NCI-H2081 treated with DMSO at 0.1 percent for 48 hours (cell line): ENCODE results near the gene FRK.
A peak's percentile ranks its signal among the peaks of the same experiment; 100 is the strongest.
"Not testable (repeated sequence)": the region's sequence is repeated elsewhere in the genome, so short reads cannot be mapped to it uniquely, and the experiment has no call there.

Experiments
- DNase-seq: peaks from one replicate; lab custom pipeline; 2025; lab: John Stamatoyannopoulos, UW

The FRK gene

DNA sequence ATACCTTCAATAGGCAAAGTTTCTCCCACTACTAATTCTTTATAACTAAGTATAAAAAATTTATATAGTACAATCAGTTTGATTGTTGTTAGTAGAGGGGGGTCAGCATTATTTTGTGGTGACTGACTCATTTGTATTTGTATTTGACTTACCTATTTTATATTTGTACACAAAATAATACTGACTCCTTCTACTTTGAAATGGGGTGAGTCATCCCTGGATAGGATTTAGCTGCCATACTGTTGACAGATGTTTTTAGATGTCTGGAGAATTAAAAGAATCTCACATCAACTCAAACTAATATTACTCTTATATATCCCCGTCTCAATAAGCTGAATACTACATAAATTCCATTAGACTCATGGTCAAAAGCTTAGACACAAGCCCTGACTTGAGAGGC, 114.9 kb downstream of the FRK start:
- no peak for DNase-seq

GRCh38 chr6:115945306-115945705, 115.4 kb downstream of the FRK start:
- DNase-seq = no peak

DNA sequence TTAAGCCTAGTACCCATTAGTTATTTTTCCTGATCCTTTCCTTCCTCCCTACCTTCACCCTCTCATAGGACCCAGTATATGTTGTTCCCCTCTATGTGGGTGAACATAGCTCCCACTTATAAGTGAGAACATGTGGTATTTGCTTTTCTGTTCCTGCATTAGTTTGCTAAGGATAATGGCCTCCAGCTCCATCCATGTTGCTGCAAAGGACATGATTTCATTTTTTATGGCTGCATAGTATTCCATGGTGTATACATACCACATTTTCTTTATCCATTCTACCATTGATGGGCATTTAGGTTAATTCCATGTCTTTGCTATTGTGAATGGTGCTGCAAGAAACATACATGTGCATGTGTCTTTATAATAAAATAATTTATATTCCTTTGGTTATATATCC, 115.9 kb downstream of the FRK start:
- DNase-seq = not testable (repeated sequence)

DNA sequence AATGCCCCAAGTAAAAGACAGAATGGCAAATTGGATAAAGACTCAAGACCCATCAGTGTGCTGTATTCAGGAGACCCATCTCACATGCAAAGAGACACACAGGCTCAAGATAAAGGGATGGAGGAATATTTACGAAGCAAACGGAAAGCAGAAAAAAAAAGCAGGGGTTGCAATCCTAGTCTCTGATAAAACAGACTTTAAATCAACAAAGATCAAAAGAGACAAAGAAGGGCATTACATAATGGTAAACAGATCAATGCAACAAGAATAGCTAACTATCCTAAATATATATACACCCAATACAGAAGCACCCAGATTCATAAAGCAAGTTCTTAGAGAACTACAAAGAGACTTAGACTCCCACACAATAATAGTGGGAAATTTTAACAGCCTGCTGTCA, 123.2 kb downstream of the FRK start:
- not testable (repeated sequence) for DNase-seq

DNA sequence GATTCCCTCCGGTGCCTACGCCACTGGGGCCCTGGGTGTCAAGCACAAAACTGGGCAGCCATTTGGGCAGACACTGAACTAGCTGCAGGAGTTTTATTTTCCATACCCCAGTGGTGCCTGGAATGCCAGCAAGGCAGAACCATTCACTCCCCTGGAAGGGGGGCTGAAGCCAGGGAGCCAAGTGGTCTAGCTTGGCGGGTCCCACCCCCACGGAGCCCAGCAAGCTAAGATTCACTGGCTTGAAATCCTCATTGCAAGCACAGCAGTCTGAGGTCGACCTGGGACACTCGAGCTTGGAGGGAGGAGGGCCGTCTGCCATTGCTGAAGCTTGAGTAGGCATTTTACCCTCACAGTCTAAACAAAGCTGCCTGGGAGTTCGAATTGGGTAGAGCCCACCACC, 125.3 kb downstream of the FRK start:
- no peak for DNase-seq

DNA sequence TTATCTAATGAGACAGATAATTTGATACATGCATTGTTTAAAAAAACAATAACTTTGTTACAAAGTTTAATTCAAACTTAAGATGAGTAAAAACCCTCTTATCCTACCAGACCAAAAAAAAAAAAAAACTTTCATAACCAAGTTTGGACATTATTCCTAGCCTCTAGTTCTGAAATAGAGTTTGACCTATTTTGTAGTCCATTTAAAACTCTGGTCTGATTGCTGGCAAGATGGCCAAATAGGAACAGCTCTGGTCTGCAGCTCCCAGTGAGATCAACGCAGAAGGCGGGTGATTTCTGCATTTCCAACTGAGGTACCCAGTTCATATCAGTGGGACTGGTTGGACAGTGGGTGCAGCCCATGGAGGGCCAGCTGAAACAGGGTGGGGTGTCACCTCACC, 125.9 kb downstream of the FRK start:
- no peak for DNase-seq

DNA sequence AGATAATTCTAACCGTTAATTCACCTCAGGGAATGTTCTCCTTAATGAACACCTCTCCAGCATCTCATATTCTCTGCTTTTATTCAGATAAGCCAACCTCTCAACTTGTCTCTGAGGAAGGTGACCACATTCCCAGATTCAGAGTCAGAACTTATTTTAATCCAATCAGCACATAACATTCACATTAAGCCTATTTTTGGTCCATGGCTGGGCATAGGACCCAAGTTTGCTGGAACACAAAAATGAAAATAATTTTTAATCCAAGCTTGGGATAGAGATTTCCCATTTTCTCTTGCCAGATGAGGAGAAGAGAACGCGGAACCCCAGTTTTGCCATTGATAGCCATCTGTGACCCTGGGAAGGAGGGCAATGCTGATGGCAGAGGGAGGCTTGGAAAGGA, 126.5 kb downstream of the FRK start:
- DNase-seq = no peak

- peak; percentile 9 for DNase-seq
Observed at GRCh38 chr6:115932481-115932880, 128.2 kb downstream of the FRK start.

- not testable (repeated sequence) for DNase-seq
Observed at GRCh38 chr6:115928000-115928399, 132.7 kb downstream of the FRK start.

DNA sequence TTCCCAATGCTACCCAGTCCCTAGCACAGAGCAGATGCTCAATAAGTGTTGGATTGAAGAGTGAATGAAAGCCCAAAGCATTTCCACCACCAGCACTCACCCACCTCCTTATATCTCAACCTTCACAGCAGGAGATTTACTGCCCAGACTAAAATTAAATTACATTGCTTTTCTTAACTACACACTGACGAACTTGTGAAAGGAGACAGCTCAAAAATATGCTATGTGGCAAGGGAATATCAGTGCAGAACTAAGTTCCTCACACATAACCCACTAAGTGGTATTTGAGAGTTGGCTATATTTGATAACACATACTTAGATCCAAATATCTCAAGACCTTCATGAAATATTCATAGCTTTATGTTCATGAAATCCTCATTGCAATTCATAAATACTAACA, 137.7 kb downstream of the FRK start:
- no peak for DNase-seq

DNA sequence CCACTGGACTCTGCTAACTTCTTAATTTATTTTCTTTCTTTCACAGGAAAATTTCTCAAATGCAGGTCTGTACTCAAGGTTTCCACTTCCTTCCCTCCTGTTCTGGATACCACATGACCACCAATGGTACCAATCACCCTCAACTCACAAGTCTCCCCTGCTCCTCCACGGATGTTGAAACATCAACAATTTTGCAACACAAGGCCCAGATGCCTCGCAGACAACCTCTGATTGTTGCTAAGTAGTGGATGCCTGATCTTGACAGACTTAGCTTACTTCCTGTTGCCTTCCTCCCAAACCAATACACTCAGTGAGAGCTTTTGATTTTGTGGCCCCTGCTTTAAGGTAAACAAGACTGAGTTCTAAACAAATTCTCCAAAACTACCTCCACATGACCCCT, 146.6 kb downstream of the FRK start:
- DNase-seq = no peak

DNA sequence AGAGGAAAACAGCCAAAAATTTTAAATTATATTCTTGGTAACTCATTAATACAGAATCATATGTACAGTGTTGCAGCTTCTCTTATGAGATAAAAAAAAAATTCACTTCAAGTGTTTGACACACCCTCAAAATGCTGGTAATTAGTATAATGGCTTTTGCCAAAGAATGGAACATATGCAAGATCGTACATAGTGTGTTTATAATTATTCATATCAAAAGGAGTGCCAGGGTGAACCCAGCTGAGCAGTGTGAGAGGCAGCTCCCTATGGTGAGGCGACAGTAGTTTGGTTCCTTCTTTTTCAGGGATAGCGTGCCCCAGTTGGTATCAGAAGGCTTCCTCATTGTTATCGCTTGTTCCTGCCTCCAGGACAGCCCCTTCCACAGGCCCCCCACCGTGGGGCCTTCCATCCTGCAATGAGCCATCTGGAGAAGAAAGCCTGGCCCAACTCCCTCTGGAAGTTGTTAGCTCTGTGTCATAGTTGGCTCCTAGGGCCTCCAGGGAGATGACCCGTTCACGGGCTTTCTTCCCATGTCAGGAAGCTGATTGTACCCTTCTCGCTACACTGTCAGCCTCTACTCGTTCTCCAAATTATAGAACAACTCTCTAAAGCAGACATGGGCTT, 150.7 kb downstream of the FRK start:
- no peak for DNase-seq

GRCh38 chr6:115908906-115909559, 151.7 kb downstream of the FRK start:
- no peak for DNase-seq

GRCh38 chr6:115905471-115905870, 155.2 kb downstream of the FRK start:
- DNase-seq = no peak

GRCh38 chr6:115902436-115902835, 158.3 kb downstream of the FRK start:
- no peak for DNase-seq

DNA sequence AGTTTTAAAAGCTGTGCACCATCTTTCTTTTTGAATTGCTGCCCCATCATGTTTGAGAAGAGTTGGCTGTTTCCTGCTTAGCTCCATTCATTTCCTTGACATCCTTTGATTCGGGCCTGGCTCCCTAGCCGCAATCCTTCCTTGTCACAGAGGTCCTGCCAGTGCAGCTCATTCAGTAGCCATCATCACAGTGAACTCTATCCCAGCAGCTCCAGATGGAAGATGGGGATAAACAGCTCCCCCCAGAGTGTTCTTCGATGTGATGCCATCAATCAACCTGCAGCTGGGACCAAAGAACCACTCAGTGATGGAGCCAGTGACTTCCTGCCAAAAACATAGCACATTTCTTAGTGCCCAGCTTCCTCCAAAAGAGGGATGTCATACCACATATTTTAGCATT, 158.8 kb downstream of the FRK start:
- no peak for DNase-seq

GRCh38 chr6:115899730-115900282, 160.9 kb downstream of the FRK start:
- no peak for DNase-seq

DNA sequence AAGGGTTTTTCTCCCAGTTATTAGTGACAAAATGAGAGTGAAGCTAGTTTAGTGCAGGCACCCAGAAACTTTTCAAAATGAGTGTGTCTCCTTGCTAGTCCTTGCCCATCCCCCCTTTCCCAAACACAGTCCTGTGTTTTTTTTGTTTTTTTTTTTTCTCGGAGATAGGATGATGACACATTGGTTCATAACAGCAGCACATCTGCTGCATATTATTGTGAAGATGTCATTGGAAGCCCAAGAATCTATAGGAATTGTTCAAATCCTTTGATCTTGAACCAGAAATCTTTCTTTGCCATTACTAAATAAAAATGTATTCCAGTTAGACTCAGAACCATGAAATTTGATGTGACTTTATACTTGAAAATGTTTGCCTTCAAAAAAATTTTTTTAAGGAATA, 162.4 kb downstream of the FRK start:
- DNase-seq = no peak

DNA sequence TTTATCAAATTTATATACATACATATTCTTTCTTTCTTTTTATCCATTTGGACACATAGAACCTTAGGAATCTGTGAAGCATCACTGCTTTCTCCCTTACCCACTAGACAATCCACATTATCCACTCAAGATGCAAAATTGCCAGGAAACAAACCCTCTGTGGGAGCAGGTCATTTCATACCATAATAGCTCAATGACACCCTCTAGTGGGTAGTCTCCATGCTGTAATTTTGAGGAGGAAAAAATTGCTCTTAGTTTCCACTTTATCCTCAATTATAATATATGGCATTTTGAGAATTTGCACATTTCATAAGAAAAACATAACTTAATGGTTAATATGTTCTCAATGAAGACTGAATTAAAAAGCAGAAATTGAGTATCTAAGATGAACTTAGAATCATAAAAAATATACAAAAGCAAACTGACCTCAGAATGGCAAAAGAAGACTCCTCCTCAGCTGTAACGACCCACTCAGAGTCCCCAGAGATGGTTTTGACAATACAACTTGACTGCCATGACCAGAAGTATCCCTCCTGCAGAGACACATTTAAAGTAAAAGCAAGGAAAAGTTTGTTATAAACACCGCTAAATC, 164.1 kb downstream of the FRK start:
- DNase-seq = no peak

- DNase-seq = no peak
Observed at GRCh38 chr6:115894426-115894992, 166.2 kb downstream of the FRK start.

- no peak for DNase-seq
Observed at GRCh38 chr6:115891750-115892149, 168.9 kb downstream of the FRK start.

DNA sequence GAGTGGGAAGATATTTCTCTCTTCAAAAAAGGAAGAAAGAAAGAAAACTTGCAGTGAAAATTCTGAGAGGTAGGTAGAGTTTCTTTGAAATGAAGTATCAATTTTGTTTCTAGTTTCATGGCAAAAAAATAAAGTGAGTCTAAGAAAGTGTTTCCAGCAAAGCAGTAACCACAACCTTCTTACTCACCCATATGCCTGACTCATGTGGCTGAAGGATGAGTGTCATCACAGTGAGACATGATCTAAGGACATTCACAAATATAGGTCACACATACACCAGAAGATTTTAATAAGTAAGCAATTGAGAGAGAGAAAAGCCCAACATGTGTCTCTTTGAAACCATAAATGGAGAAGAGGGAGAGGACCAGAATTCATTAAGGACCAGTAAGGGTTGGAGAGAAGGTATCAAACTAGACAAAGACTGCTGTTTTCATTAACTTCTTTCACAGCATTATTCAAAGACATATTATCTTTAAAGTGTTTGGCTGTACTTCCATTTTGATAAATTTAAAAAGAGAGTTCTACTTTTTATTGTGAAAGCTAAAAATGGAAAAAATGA, 169.5 kb downstream of the FRK start:
- DNase-seq = no peak

- no peak for DNase-seq
Observed at GRCh38 chr6:115890238-115890637, 170.5 kb downstream of the FRK start.
